Central memory CD4-positive, alpha-beta T cell (primary cell): ENCODE results near the gene C19orf81.

Source experiments
- DNase-seq: peaks from one replicate; pipeline ENCODE4 v3.0.0; 2022

The C19orf81 gene

GRCh38 chr19:50629801-50630200 is 19.4 kb upstream of the C19orf81 start:
- no peak for DNase-seq

- no peak for DNase-seq
Observed at GRCh38 chr19:50632151-50632835, 17.0 kb upstream of the C19orf81 start.

- DNase-seq, result no peak
Observed at GRCh38 chr19:50633359-50633758, 15.9 kb upstream of the C19orf81 start.

- DNase-seq, result no peak
Observed at GRCh38 chr19:50633973-50634372, 15.3 kb upstream of the C19orf81 start.

- DNase-seq, result no peak
Observed at GRCh38 chr19:50636317-50637085, 12.7 kb upstream of the C19orf81 start.

GRCh38 chr19:50638600-50638999 is 10.6 kb upstream of the C19orf81 start:
- DNase-seq, result no peak

GRCh38 chr19:50639121-50640112 is 9.8 kb upstream of the C19orf81 start, which contains the start of gene SYT3:
Gene SYT3, minus strand, starts transcription at chr19:50639881. Its CDS starts 2,470 bp downstream, at chr19:50637411.
- no peak for DNase-seq

GRCh38 chr19:50640368-50640767 is 8.9 kb upstream of the C19orf81 start:
- DNase-seq, result no peak

- no peak for DNase-seq
Observed at GRCh38 chr19:50644315-50644915, 4.8 kb upstream of the C19orf81 start.

GRCh38 chr19:50645107-50645506 is 4.1 kb upstream of the C19orf81 start:
- no peak for DNase-seq

- no peak for DNase-seq
Observed at GRCh38 chr19:50646074-50646807, 3.0 kb upstream of the C19orf81 start.

GRCh38 chr19:50647879-50648615 is 1.2 kb upstream of the C19orf81 start:
- no peak for DNase-seq

GRCh38 chr19:50648659-50649058 is 586 bp upstream of the C19orf81 start:
- no peak for DNase-seq

GRCh38 chr19:50651174-50651573 is 1.9 kb downstream of the C19orf81 start:
- no peak for DNase-seq

GRCh38 chr19:50652722-50653121 is 3.5 kb downstream of the C19orf81 start:
- DNase-seq, result no peak

- no peak for DNase-seq
Observed at GRCh38 chr19:50654882-50655281, 5.6 kb downstream of the C19orf81 start.

- DNase-seq, result no peak
Observed at GRCh38 chr19:50657222-50657669, 8.0 kb downstream of the C19orf81 start.

GRCh38 chr19:50657712-50658440 is 8.6 kb downstream of the C19orf81 start:
- peak; percentile 51 for DNase-seq

GRCh38 chr19:50658441-50659317 is 9.4 kb downstream of the C19orf81 start:
- no peak for DNase-seq
